ENCODE measurements around the gene EIF5AL1. TPM values are rescaled to one million over a fixed set of nuclear protein-coding genes. Genes with fewer than 3 reads are reported as not detected.

EIF5AL1 gene
- total RNA-seq, 6 experiments from 2014 or later, result 0.31 to 0.54 (median 0.44) TPM; not detected in 1

DNA sequence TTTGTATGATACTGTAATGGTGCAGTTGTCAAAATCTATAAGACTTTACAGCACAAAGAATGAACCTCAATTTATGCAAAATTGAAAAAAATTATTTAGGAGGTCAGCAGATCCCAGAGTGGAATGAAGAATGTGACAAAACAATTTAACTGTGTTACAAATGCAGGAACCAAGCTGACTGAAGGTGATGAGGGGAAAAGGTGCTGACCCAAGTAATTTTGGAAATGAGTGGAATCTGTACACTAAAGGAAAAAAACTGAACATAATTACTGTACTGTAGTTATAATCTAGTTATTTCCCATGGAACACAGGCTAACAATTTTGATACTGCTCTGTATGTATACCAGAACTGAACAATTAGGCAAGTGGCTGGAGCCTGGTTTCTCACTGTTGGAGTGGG lies 35.7 kb upstream of the EIF5AL1 start:
- Histone ChIP-seq H3K4me1 (peaks cover 0 to 7% (median 1%) of the 10 kb centered on the region in 4 donors), H3K27ac (no peak overlapping the region), H3K9me3 (no peaks in the 10 kb centered on the region), H3K27me3 (no peaks in the 10 kb centered on the region), H3K36me3 (no peaks in the 10 kb centered on the region), H3K4me3 (no peak overlapping the region)
- TF ChIP-seq, protein P1, sequence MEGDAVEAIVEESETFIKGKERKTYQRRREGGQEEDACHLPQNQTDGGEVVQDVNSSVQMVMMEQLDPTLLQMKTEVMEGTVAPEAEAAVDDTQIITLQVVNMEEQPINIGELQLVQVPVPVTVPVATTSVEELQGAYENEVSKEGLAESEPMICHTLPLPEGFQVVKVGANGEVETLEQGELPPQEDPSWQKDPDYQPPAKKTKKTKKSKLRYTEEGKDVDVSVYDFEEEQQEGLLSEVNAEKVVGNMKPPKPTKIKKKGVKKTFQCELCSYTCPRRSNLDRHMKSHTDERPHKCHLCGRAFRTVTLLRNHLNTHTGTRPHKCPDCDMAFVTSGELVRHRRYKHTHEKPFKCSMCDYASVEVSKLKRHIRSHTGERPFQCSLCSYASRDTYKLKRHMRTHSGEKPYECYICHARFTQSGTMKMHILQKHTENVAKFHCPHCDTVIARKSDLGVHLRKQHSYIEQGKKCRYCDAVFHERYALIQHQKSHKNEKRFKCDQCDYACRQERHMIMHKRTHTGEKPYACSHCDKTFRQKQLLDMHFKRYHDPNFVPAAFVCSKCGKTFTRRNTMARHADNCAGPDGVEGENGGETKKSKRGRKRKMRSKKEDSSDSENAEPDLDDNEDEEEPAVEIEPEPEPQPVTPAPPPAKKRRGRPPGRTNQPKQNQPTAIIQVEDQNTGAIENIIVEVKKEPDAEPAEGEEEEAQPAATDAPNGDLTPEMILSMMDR (IDR thresholded peaks at IDR 0.05), result no peak
- TF ChIP-seq POLR2A (IDR thresholded peaks at IDR 0.05), result no peak
- DNase-seq (no peak), ATAC-seq (no peak)
- intact Hi-C loops (cut with DNase I), result no loop called here

DNA sequence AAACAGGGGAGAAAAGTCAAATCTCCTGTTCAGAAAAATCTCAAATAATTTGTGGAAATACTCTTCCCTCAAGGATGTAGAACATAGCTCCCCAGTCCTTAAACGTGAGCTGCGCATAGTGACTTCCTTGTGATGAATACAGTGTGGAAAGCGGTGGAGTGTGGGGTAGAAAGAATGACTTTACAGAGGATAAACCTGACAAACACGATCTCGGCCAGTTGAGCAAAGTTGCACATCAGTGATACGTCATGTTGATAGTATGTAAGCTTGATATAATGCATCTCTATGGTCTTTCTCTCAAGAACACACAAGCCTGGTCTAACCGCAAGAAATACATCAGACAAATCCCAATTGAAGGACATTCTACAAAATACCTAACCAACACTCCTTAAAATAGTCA lies 34.9 kb upstream of the EIF5AL1 start:
- DNase-seq (no peak), ATAC-seq (no peak)
- peaks cover 0 to 7% (median 1%) of the 10 kb centered on the region in 4 donors for H3K4me1 ChIP-seq
- no peaks in the 10 kb centered on the region for H3K36me3 ChIP-seq
- H3K27ac ChIP-seq, result no peak overlapping the region
- TF ChIP-seq, protein P1 (IDR thresholded peaks at IDR 0.05), result no peak
- TF ChIP-seq POLR2A (IDR thresholded peaks at IDR 0.05), result no peak
- no peaks in the 10 kb centered on the region for H3K9me3 ChIP-seq
- intact Hi-C loops (cut with DNase I), result no loop called here
- WGBS (ENCODE audit: insufficient coverage, low coverage, low lambda C conversion rate, missing lambda C conversion rate), result 84% methylated on average over 7 of the region's 7 CpGs
- no peak overlapping the region for H3K4me3 ChIP-seq
- H3K27me3 ChIP-seq, result no peaks in the 10 kb centered on the region

DNA sequence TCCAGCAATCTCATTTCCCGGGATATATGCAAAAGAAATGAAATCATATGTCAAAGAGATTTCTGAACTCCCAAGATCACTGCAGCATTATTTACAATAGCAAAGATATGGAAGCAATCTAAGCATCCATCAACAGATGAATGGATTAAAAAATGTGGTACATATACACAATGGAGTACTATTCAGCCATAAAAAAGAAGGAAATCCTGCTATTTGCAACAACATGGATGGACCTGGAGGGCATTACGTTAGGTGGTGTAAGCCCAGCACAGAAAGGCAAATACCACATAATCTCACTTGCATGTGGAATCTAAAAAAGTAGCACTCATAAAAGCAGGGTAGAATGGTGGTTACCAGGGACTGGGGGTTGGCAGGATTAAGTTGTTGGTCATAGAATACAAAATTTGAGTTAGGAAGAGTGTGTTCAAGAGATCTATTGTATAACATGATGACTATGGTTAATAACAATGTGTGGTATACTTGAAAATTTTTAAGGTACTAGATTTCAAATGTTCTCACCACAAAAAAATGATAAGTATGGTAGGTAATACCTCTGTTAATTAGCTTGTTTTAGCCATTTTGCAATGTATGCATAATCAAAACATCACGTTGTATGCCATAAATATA lies 32.9 kb upstream of the EIF5AL1 start:
- intact Hi-C loops (cut with DNase I), result no loop called here
- H3K36me3 ChIP-seq, result no peaks in the 10 kb centered on the region
- ATAC-seq (no peak), DNase-seq (no peak)
- TF ChIP-seq POLR2A (IDR thresholded peaks at IDR 0.05), result no peak
- TF ChIP-seq, protein P1 (IDR thresholded peaks at IDR 0.05), result no peak
- H3K9me3 ChIP-seq, result no peaks in the 10 kb centered on the region
- no peak overlapping the region for H3K27ac ChIP-seq
- H3K4me1 ChIP-seq, result no peaks in the 10 kb centered on the region
- WGBS (ENCODE audit: insufficient coverage, low coverage, low lambda C conversion rate, missing lambda C conversion rate), result 79% methylated on average over 3 of the region's 3 CpGs
- no peaks in the 10 kb centered on the region for H3K27me3 ChIP-seq
- H3K4me3 ChIP-seq, result no peak overlapping the region

DNA sequence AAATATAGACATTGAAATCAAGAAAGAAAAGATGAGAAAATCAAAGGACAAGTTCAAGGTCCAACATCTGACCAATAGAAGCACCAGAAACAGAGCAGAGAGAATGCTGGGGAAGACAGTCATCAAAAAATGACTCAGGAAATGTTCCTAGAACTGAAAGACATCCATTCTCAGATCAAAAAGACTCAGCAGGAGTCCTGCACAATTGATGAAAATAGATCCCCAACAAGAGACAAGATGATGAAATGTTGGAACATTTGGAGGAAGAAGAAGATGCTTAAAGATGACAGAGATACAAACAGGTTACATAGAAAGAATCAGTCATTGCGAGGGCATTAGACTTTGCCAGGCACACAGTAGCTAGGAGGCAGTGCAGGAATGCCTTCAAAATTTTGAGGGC lies 30.0 kb upstream of the EIF5AL1 start:
- intact Hi-C loops (cut with DNase I), result no loop called here
- Histone ChIP-seq H3K4me1 (no peaks in the 10 kb centered on the region), H3K9me3 (no peaks in the 10 kb centered on the region), H3K36me3 (no peaks in the 10 kb centered on the region), H3K27ac (no peak overlapping the region), H3K4me3 (no peak overlapping the region), H3K27me3 (no peaks in the 10 kb centered on the region)
- ATAC-seq, result no peak
- no peak for DNase-seq
- WGBS (ENCODE audit: insufficient coverage, low coverage, low lambda C conversion rate, missing lambda C conversion rate), result 89% methylated on average over 1 of the region's 1 CpG
- TF ChIP-seq, protein P1 (IDR thresholded peaks at IDR 0.05), result no peak
- no peak for TF ChIP-seq POLR2A (IDR thresholded peaks at IDR 0.05)

DNA sequence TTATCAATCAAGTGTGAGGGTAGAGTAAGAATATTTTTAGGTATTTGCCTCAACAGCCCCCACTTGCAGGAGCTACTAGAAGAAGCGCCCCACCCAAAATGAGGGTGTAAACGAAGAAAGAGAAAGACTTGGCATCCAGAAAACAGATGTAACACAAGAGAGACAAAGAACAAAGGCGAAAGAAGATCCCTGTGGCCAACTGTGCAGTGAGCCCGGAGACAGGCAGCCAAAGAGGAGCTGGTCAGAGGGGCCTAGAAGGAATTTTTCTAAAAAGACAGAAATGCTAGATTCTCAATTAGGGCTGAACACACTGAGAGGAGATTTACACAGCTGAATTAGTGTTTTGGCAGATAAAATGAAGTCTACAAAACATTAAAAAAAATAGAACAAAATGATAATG lies 29.6 kb upstream of the EIF5AL1 start:
- 71% methylated on average over 3 of the region's 4 CpGs for WGBS (ENCODE audit: insufficient coverage, low coverage, low lambda C conversion rate, missing lambda C conversion rate)
- Histone ChIP-seq H3K4me1 (no peaks in the 10 kb centered on the region), H3K27me3 (no peaks in the 10 kb centered on the region), H3K27ac (no peak overlapping the region), H3K9me3 (no peaks in the 10 kb centered on the region), H3K4me3 (no peak overlapping the region), H3K36me3 (no peaks in the 10 kb centered on the region)
- ATAC-seq, result no peak
- intact Hi-C loops (cut with DNase I), result no loop called here
- peak in 1 of 3 donors; percentile 12 for DNase-seq
- TF ChIP-seq POLR2A (IDR thresholded peaks at IDR 0.05), result no peak
- TF ChIP-seq, protein P1 (IDR thresholded peaks at IDR 0.05), result no peak

Measured in right lobe of liver (tissue), 6 donors.